Gastrocnemius medialis (tissue), 4 donors: ENCODE results near the gene HES7. TPM values are rescaled to one million over a fixed set of nuclear protein-coding genes. Genes with fewer than 3 reads are reported as not detected.

Experiments
- ATAC-seq, 2 donors: fragments of 150-250 bp; one replicate each; pipeline ENCODE4 v1.9.1; 2016
- DNase-seq, 2 donors: peaks; one replicate each; pipeline ENCODE4 v3.0.0-alpha.2; 2019
- H3K27ac ChIP-seq, 4 donors: fragments of 200-600 bp; sonication (generic); 1 replicate in 1 of 4; 2 replicates in 3 of 4; pipeline ENCODE4 v1.5.1; 2016 to 2018; ENCODE audit warnings: mild to moderate bottlenecking in 2 of 4, moderate library complexity in 1 of 4
- H3K27me3 ChIP-seq, 3 donors: fragments of 200-600 bp; sonication (generic) in 2 of 3; 1 replicate in 1 of 3; 2 replicates in 2 of 3; pipeline versions ENCODE4 v1.5.1 to v1.6.0; 2016 to 2019; ENCODE audit warnings: mild to moderate bottlenecking in 1 of 3, moderate library complexity in 1 of 3
- H3K36me3 ChIP-seq, 2 donors: fragments of 200-600 bp; sonication (generic) in 1 of 2; one replicate each; pipeline ENCODE4 v1.5.1; 2017 to 2018
- H3K4me1 ChIP-seq, 2 donors: fragments of 200-600 bp; sonication (generic) in 1 of 2; one replicate each; pipeline ENCODE4 v1.5.1; 2016 to 2017; ENCODE audit warnings: mild to moderate bottlenecking in 2 of 2
- H3K4me3 ChIP-seq, 4 donors: fragments of 200-600 bp; sonication (generic) in 3 of 4; 1 replicate in 1 of 4; 2 replicates in 3 of 4; pipeline ENCODE4 v1.5.1; 2016 to 2019; ENCODE audit warnings: mild to moderate bottlenecking in 2 of 4
- H3K9me3 ChIP-seq, 3 donors: fragments of 200-600 bp; sonication (generic) in 2 of 3; 1 replicate in 1 of 3; 2 replicates in 2 of 3; pipeline ENCODE4 v1.5.1; 2016 to 2019
- POLR2A ChIP-seq, 2 donors: fragments of 450-650 bp; IDR thresholded peaks; one replicate each; pipeline ENCODE4 v1.6.1; 2017; ENCODE audit warnings: antibody characterized with exemption in 2 of 2, mild to moderate bottlenecking in 2 of 2, moderate library complexity in 2 of 2
- in situ Hi-C, 4 donors: fragments of 200-750 bp; cut with MboI; loops; one replicate each; pipeline versions ENCODE4 v1.15.0 to v1.8.0; 2017; ENCODE audit warnings: low sequenced_read_pairs in 4 of 4
- intact Hi-C: fragments of 100-400 bp; cut with DNase I; formaldehyde crosslinking; loops from one replicate; pipeline ENCODE4 v1.15.1; 2023; ENCODE audit warnings: low total_unique reads
- microRNA-seq, 2 donors: library from miRNA; unstranded; fragments of <30 nt; microRNA quantifications; one replicate each; pipeline ENCODE4, GENCODE V29; 2016; ENCODE audit warnings: borderline replicate concordance in 2 of 2
- total RNA-seq, 4 donors: library from RNA; depleted of rRNA; stranded (reverse); fragments of >200 nt; gene quantifications; one replicate each; pipeline versions ENCODE4 v1.1.0 to v1.2.3, GENCODE V29; 2016
- TF ChIP-seq, protein P1 (sequence below), 5 experiments: fragments of 450-650 bp in 3 of 5; fragments of 200-600 bp in 2 of 5; sonication (generic) in 2 of 5; IDR thresholded peaks in 4 of 5; conservative IDR thresholded peaks in 1 of 5; 1 replicate in 4 of 5; 2 replicates in 1 of 5; pipeline ENCODE4 v1.5.1; 2016 to 2019; ENCODE audit warnings: antibody characterized with exemption in 5 of 5, mild to moderate bottlenecking in 3 of 5, moderate library complexity in 3 of 5

The HES7 gene
- total RNA-seq, 4 donors from 2014 or later, result not detected

DNA sequence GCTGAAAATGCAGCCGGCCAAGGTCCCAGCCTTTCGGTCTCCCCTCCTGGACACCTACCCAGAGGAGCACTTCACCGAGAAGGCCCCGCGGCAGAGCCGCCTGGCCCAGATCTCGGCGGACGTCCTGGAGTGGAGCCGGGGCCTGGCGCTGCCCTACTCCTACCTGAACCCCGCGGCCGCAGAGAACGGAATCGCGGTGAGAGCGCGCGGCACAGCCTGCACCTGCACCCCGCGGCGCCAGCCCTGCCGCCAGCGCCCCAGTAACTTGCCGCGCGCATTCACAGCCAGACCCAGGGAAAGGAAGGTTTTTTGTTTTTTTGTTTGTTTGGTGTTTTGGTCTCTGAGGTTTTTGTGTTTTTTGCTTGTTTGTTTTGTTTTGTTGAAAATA, 51.6 kb downstream of the HES7 start:
- in situ Hi-C loops (no loop called here), intact Hi-C loops (no loop called here)
- no peak for TF ChIP-seq POLR2A (IDR thresholded peaks at IDR 0.05)
- TF ChIP-seq, protein P1, sequence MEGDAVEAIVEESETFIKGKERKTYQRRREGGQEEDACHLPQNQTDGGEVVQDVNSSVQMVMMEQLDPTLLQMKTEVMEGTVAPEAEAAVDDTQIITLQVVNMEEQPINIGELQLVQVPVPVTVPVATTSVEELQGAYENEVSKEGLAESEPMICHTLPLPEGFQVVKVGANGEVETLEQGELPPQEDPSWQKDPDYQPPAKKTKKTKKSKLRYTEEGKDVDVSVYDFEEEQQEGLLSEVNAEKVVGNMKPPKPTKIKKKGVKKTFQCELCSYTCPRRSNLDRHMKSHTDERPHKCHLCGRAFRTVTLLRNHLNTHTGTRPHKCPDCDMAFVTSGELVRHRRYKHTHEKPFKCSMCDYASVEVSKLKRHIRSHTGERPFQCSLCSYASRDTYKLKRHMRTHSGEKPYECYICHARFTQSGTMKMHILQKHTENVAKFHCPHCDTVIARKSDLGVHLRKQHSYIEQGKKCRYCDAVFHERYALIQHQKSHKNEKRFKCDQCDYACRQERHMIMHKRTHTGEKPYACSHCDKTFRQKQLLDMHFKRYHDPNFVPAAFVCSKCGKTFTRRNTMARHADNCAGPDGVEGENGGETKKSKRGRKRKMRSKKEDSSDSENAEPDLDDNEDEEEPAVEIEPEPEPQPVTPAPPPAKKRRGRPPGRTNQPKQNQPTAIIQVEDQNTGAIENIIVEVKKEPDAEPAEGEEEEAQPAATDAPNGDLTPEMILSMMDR (IDR thresholded peaks at IDR 0.05 in 4 of 5, conservative IDR thresholded peaks at IDR 0.05 in 1 of 5), result no peak
- ATAC-seq (no peak), DNase-seq (no peak)
- no peaks in the 10 kb centered on the region for H3K9me3 ChIP-seq
- peaks cover 54 to 62% (median 55%) of the 10 kb centered on the region in 3 donors for H3K27me3 ChIP-seq
- no peaks in the 10 kb centered on the region for H3K36me3 ChIP-seq
- peak overlapping the region in 1 of 4 donors; percentile 34 for H3K4me3 ChIP-seq
- no peak overlapping the region for H3K27ac ChIP-seq
- H3K4me1 ChIP-seq, result peaks cover 0 to 18% of the 10 kb centered on the region in 2 donors

DNA sequence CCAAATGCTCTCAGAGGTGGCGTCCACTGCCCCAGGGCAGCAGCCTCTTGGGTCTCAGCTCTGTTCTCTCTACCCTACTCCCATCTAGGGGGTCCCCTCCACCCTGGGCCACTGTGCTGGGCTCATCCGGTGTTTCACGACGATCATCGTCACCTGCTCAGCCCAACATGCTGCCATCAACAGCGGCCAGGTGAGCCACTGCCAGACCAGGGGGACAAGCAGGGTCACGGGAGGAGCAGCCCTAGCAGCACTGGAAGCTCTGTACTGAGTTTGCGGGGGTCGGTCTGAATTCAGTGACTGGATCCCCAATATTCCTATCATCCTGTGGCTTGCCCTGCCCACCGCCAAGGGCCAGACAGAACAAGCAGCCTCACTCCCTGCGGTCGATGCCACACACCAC, 52.4 kb downstream of the HES7 start:
- no peak overlapping the region for H3K4me3 ChIP-seq
- intact Hi-C loops (no loop called here), in situ Hi-C loops (no loop called here)
- H3K4me1 ChIP-seq, result peaks cover 0 to 18% of the 10 kb centered on the region in 2 donors
- H3K27ac ChIP-seq, result no peak overlapping the region
- no peak for DNase-seq
- H3K9me3 ChIP-seq, result no peaks in the 10 kb centered on the region
- H3K27me3 ChIP-seq, result peaks cover 47 to 56% (median 49%) of the 10 kb centered on the region in 3 donors
- TF ChIP-seq POLR2A (IDR thresholded peaks at IDR 0.05), result no peak
- TF ChIP-seq, protein P1 (IDR thresholded peaks at IDR 0.05 in 4 of 5, conservative IDR thresholded peaks at IDR 0.05 in 1 of 5), result no peak
- no peaks in the 10 kb centered on the region for H3K36me3 ChIP-seq
- ATAC-seq, result no peak

Small RNAs within 50 kb of the gene (microRNA-seq; reads per million reads assigned to microRNA genes)
- gene MIR4314 (0 reads per million in 2 donors), gene MIR6883 (3.5 to 4.3 reads per million in 2 donors)

Other genes starting within 250 kb of the HES7 start
- gene CHD3, start 235.3 kb downstream of the HES7 start, total RNA-seq, result 1 to 10 TPM; 5.4 to 7.7 (median 6.0) TPM
- gene RNF227, start 207.8 kb downstream of the HES7 start, total RNA-seq, result 1 to 10 TPM in 1 of 4 donors, under 1 TPM in 2, not detected in 1; 0.51 to 1.2 (median 0.62) TPM
- gene KCNAB3, start 194.2 kb downstream of the HES7 start, total RNA-seq, result under 1 TPM in 1 of 4 donors, not detected in 3; 0.42 TPM
- 10 to 100 TPM; 19.4 to 41.7 (median 30.0) TPM for gene TRAPPC1, start 192.2 kb downstream of the HES7 start, total RNA-seq
- 10 to 100 TPM in 1 of 4 donors, 1 to 10 TPM in 3; 3.6 to 14.3 (median 7.2) TPM for gene CNTROB, start 191.9 kb downstream of the HES7 start, total RNA-seq
- gene GUCY2D, start 121.5 kb downstream of the HES7 start, total RNA-seq, result not detected
- 1 to 10 TPM in 1 of 4 donors, under 1 TPM in 3; 0.15 to 1.0 (median 0.69) TPM for gene ALOX15B, start 85.0 kb downstream of the HES7 start, total RNA-seq
- not detected for gene ALOX12B, start 36.4 kb downstream of the HES7 start, total RNA-seq
- not detected for gene ALOXE3, start 5.6 kb downstream of the HES7 start, total RNA-seq
- gene PER1, start 28.3 kb upstream of the HES7 start, total RNA-seq, result 100 to 1,000 TPM; 105 to 263 (median 164) TPM
- gene VAMP2, start 38.8 kb upstream of the HES7 start, total RNA-seq, result 10 to 100 TPM; 10.9 to 37.0 (median 25.7) TPM
- 1 to 10 TPM in 3 of 4 donors, under 1 TPM in 1; 0.75 to 5.7 (median 3.1) TPM for gene TMEM107, start 52.3 kb upstream of the HES7 start, total RNA-seq
- 10 to 100 TPM; 16.2 to 34.5 (median 26.2) TPM for gene BORCS6, start 66.1 kb upstream of the HES7 start, total RNA-seq
- 1 to 10 TPM in 1 of 4 donors, not detected in 3; 2.3 TPM for gene AURKB, start 86.5 kb upstream of the HES7 start, total RNA-seq
- 1 to 10 TPM; 2.4 to 5.5 (median 4.1) TPM for gene CTC1, start 124.0 kb upstream of the HES7 start, total RNA-seq
- 1 to 10 TPM; 2.6 to 8.4 (median 6.5) TPM for gene PFAS, start 125.2 kb upstream of the HES7 start, total RNA-seq
- gene RANGRF, start 164.6 kb upstream of the HES7 start, total RNA-seq, result 10 to 100 TPM in 3 of 4 donors, 1 to 10 TPM in 1; 6.9 to 21.2 (median 15.4) TPM
- 10 to 100 TPM in 1 of 4 donors, 1 to 10 TPM in 1, under 1 TPM in 2; 0.71 to 14.0 (median 1.0) TPM for gene SLC25A35, start 171.3 kb upstream of the HES7 start, total RNA-seq
- 1 to 10 TPM; 3.3 to 8.1 (median 5.0) TPM for gene ARHGEF15, start 186.1 kb upstream of the HES7 start, total RNA-seq
- not detected for gene ODF4, start 215.7 kb upstream of the HES7 start, total RNA-seq